SU-DHL-6 (cell line): ENCODE measurements around the gene DNAI2.

Experiments
- H2AFZ ChIP-seq: fragments of 200-600 bp; sonication (generic); 2 replicates; pipeline ENCODE4 v1.6.1; 2014; ENCODE audit warnings: low read depth, mild to moderate bottlenecking, moderate library complexity, mixed read lengths, antibody characterized with exemption, low read length; ENCODE audit not compliant: severe bottlenecking
- H3F3A ChIP-seq: fragments of 200-600 bp; shearing (Covaris generic); 2 replicates; pipeline ENCODE4 v1.6.0; 2016; ENCODE audit warnings: antibody characterized with exemption, mild to moderate bottlenecking; ENCODE audit not compliant: insufficient read depth
- H3K27ac ChIP-seq: fragments of 200-600 bp; sonication (generic); 2 replicates; pipeline ENCODE4 v1.5.1; 2016; ENCODE audit warnings: low read depth, mild to moderate bottlenecking, low read length, moderate library complexity, mixed read lengths
- H3K27me3 ChIP-seq: fragments of 200-600 bp; sonication (generic), shearing (Covaris generic); 2 replicates; pipeline ENCODE4 v1.6.0; 2014; ENCODE audit warnings: mild to moderate bottlenecking, low read length
- H3K36me3 ChIP-seq: fragments of 200-600 bp; sonication (generic); 2 replicates; pipeline ENCODE4 v1.6.1; 2014; ENCODE audit warnings: mild to moderate bottlenecking, low read length, mixed read lengths
- H3K4me2 ChIP-seq: fragments of 300-600, 200-600 bp; shearing (Covaris generic), sonication (generic); 2 replicates; pipeline ENCODE4 v1.6.0; 2014; ENCODE audit warnings: low read length, low read depth, mild to moderate bottlenecking; ENCODE audit not compliant: poor library complexity, severe bottlenecking
- H3K4me3 ChIP-seq: fragments of 200-600 bp; sonication (generic); 2 replicates; pipeline ENCODE4 v1.5.1; 2014; ENCODE audit warnings: antibody characterized with exemption, low read length, mild to moderate bottlenecking, mixed read lengths; ENCODE audit not compliant: insufficient read depth, poor library complexity, severe bottlenecking
- H3K79me2 ChIP-seq: fragments of 200-600 bp; sonication (generic); 2 replicates; pipeline ENCODE4 v1.6.1; 2014; ENCODE audit warnings: mild to moderate bottlenecking, low read length, moderate library complexity; ENCODE audit not compliant: insufficient read depth
- H3K9ac ChIP-seq: fragments of 200-600 bp; sonication (generic); 2 replicates; pipeline ENCODE4 v1.7.0; 2014; ENCODE audit warnings: mild to moderate bottlenecking, low read length
- H3K9me2 ChIP-seq: fragments of 200-600 bp; sonication (generic); replicated peaks from 2 replicates; pipeline ENCODE4 v1.6.1; 2014; ENCODE audit warnings: low read length; ENCODE audit not compliant: insufficient read depth
- H3K9me3 ChIP-seq: fragments of 200-600 bp; sonication (generic); 2 replicates; pipeline ENCODE4 v1.6.1; 2014; ENCODE audit warnings: low read length, mixed read lengths; ENCODE audit not compliant: insufficient read depth
- H4K20me1 ChIP-seq: fragments of 200-600 bp; sonication (generic); 2 replicates; pipeline ENCODE4 v1.6.1; 2014; ENCODE audit warnings: low read depth, mild to moderate bottlenecking, antibody characterized with exemption, low read length, moderate library complexity, mixed read lengths
- EZH2phosphoT487 ChIP-seq: fragments of 200-600 bp; sonication (generic), shearing (Covaris generic); conservative IDR thresholded peaks from 2 replicates; pipeline ENCODE4 v1.6.1; 2018; ENCODE audit warnings: mild to moderate bottlenecking, antibody characterized with exemption, low read length, moderate library complexity, mixed read lengths
- TF ChIP-seq, protein P1 (sequence below): fragments of 200-600 bp; sonication (generic); IDR thresholded peaks from one replicate; pipeline ENCODE4 v1.5.1; 2017; ENCODE audit warnings: antibody characterized with exemption, mild to moderate bottlenecking, low read length, moderate library complexity; ENCODE audit not compliant: insufficient read depth, poor library complexity, severe bottlenecking

DNAI2 gene

DNA sequence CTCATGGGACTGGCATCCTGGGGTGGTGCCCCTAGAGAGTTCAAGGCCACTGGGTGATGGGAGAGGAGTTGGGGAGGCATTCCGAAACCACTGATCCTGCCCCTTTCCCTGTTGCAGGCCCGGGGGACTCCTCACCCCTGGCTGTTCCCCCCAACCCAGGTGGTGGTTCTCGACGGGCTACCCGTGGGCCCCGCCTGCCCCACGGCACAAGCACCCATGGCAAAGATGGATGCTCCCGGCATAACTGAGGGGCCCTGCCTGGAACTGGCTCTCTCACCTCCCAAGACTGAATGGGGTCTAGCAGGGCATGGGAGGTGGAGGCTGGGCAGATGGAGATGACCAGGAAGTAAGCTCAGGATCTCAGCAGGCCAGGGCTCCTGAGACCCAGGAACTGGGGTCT, 81.0 kb downstream of the DNAI2 start:
- Histone ChIP-seq H3K4me3 (no peak overlapping the region), H3K27ac (no peak overlapping the region), H3K9ac (no peak overlapping the region), H3K27me3 (no peaks in the 10 kb centered on the region), H4K20me1 (no peaks in the 10 kb centered on the region), H3K9me3 (no peaks in the 10 kb centered on the region), H3K36me3 (no peaks in the 10 kb centered on the region), H3F3A (no peaks in the 10 kb centered on the region), H3K9me2 (no peaks in the 10 kb centered on the region), H2AFZ (no peak overlapping the region), H3K4me2 (no peak overlapping the region), H3K79me2 (no peaks in the 10 kb centered on the region)
- TF ChIP-seq EZH2phosphoT487, result no peak
- TF ChIP-seq, protein P1, sequence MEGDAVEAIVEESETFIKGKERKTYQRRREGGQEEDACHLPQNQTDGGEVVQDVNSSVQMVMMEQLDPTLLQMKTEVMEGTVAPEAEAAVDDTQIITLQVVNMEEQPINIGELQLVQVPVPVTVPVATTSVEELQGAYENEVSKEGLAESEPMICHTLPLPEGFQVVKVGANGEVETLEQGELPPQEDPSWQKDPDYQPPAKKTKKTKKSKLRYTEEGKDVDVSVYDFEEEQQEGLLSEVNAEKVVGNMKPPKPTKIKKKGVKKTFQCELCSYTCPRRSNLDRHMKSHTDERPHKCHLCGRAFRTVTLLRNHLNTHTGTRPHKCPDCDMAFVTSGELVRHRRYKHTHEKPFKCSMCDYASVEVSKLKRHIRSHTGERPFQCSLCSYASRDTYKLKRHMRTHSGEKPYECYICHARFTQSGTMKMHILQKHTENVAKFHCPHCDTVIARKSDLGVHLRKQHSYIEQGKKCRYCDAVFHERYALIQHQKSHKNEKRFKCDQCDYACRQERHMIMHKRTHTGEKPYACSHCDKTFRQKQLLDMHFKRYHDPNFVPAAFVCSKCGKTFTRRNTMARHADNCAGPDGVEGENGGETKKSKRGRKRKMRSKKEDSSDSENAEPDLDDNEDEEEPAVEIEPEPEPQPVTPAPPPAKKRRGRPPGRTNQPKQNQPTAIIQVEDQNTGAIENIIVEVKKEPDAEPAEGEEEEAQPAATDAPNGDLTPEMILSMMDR, result no peak

DNA sequence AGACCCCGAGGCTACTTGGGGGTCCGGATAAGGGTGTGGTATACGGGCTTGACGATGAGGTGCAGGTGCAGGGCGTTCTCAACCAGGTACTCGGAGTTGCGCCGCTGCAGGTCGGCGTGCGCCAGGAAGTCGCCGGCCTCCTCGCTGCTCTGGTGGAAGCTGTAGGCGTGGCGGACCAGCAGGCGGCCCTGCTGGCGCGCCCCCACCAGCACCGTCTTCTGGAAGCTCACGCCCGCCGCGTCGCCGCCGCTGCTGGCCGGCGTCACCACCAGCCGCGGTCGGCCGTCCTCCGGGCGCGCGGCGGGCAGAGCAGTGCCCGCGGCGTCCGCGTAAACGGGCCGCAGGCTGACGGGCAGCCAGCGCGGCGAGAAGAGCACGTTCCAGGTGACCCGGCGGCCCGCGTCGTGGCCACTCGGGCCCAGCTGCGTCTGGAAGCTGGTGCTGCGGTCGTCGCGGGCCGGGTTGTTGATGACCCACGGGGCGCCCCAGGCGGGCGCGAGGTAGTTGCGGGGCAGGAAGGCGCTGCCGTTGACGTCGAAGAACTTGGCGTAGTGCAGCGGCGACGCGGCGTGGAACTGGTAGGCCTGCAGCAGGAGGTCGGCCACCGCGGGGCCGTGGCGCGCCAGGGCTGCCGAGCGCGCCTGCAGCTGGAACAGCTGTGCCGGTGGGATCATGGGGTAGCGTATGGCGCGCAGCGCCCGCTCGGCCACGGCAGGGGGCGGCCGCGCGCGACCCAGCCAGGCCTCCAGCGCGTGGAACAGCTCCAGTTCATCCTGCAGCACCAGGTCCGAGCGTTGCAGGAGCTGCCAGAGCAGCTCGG, 82.8 kb downstream of the DNAI2 start:
- no peaks in the 10 kb centered on the region for H3K79me2 ChIP-seq
- H3K36me3 ChIP-seq, result no peaks in the 10 kb centered on the region
- no peak overlapping the region for H3K9ac ChIP-seq
- H2AFZ ChIP-seq, result no peak overlapping the region
- no peaks in the 10 kb centered on the region for H3K9me3 ChIP-seq
- TF ChIP-seq, protein P1, result no peak
- TF ChIP-seq EZH2phosphoT487, result no peak
- H3K27ac ChIP-seq, result no peak overlapping the region
- no peaks in the 10 kb centered on the region for H3F3A ChIP-seq
- no peak overlapping the region for H3K4me3 ChIP-seq
- no peaks in the 10 kb centered on the region for H3K27me3 ChIP-seq
- H4K20me1 ChIP-seq, result no peaks in the 10 kb centered on the region
- no peak overlapping the region for H3K4me2 ChIP-seq
- no peaks in the 10 kb centered on the region for H3K9me2 ChIP-seq

DNA sequence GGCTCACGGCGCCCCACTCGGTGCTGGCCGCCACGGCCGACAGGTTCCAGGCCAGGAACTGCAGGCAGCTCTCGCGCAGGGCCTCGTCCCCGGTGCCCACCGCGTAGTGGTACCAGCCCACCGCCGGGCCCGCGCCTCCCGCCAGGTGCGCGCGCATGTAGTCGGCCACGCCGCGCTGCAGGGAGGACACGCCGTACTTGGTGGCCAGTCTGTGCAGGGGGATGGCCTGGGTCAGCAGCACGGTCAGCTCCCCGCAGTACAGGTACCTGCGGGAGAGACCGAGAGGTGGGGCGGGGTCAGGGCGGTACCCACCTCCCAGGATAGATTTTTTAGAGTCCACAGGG, 83.4 kb downstream of the DNAI2 start:
- Histone ChIP-seq H3K79me2 (no peaks in the 10 kb centered on the region), H4K20me1 (no peaks in the 10 kb centered on the region), H3K36me3 (no peaks in the 10 kb centered on the region), H3K4me2 (no peak overlapping the region), H3K9ac (no peak overlapping the region), H2AFZ (no peak overlapping the region), H3K27me3 (no peaks in the 10 kb centered on the region), H3K27ac (no peak overlapping the region), H3K9me2 (no peaks in the 10 kb centered on the region), H3F3A (no peaks in the 10 kb centered on the region), H3K9me3 (no peaks in the 10 kb centered on the region), H3K4me3 (no peak overlapping the region)
- TF ChIP-seq, protein P1, result no peak
- no peak for TF ChIP-seq EZH2phosphoT487
